Memory B cell (primary cell): ENCODE results near the gene CFAP299.
"Not testable (repeated sequence)": the region's sequence is repeated elsewhere in the genome, so short reads cannot be mapped to it uniquely, and the experiment has no call there.

Source experiments
- ATAC-seq: fragments of 150-1000 bp; cut with Tn5 transposase; 2 replicates; pipeline ENCODE4 v1.10.0; 2021; ENCODE audit warnings: low read depth, mild to moderate bottlenecking, moderate library complexity
- DNase-seq, 2 donors: peaks; one replicate each; pipeline ENCODE4 v3.0.0; 2022; ENCODE audit warnings: low spot score in 2 of 2
- H3K27ac Mint-ChIP-seq: one replicate; pipeline ENCODE4 v1.8.0; 2022; ENCODE audit warnings: mild to moderate bottlenecking, moderate library complexity, mixed read lengths
- H3K27me3 Mint-ChIP-seq: one replicate; pipeline ENCODE4 v1.8.0; 2022; ENCODE audit warnings: mixed read lengths
- H3K36me3 Mint-ChIP-seq: one replicate; pipeline ENCODE4 v1.8.0; 2022; ENCODE audit warnings: mild to moderate bottlenecking, mixed read lengths
- H3K4me1 Mint-ChIP-seq: one replicate; pipeline ENCODE4 v1.8.0; 2022; ENCODE audit warnings: mixed read lengths
- H3K4me3 Mint-ChIP-seq: one replicate; pipeline ENCODE4 v1.8.0; 2022; ENCODE audit warnings: mild to moderate bottlenecking, moderate library complexity, mixed read lengths
- H3K9me3 Mint-ChIP-seq: one replicate; pipeline ENCODE4 v1.8.0; 2022; ENCODE audit warnings: mixed read lengths

CFAP299 gene

DNA sequence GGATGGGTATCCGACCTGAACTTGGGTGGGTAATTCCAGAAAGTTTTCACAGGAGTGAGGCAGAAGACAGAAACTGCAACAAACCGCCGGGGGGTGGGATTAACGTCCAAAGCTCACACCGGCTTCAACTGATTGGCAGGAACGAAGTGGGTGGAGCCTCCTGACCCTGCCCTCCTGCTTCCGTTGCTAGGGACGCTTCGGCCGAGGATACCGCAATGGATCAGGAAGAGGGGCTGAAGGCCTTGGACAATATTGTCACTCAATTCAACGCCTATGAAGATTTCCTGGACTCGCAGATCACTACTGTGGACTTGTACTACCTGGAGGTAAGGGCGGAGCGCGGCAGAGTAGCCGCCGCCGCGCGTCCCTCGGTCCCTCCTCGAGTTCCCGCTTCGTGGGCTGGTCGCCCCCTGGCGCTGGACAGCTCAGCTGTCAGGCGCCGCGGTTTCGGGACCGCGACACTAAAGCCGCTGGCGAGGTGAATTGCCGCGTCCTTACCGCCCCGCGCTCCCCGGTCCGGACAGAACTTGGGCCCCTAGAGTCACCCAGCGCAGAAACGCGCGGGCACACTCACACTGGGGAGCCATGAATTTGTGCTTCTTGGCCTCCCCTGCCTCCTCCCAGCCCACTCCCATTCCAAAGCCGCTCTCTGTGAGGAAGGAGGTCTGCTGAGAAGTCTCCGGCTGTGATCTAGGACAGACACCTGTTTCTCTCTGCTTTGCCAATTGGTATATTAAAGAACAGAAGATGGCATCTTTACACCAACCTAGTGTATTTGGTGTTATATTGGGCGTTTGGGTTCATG lies at the start of gene CFAP299:
Gene CFAP299 (plus strand): TSS at position 177 of the 805 bp plus-strand sequence.
- Mint-ChIP-seq H3K4me3 (peak within 1 kb of the TSS; percentile 90), H3K27ac (no peak within 1 kb of the TSS)
- DNase-seq = peak; percentile 5 to 41

DNA sequence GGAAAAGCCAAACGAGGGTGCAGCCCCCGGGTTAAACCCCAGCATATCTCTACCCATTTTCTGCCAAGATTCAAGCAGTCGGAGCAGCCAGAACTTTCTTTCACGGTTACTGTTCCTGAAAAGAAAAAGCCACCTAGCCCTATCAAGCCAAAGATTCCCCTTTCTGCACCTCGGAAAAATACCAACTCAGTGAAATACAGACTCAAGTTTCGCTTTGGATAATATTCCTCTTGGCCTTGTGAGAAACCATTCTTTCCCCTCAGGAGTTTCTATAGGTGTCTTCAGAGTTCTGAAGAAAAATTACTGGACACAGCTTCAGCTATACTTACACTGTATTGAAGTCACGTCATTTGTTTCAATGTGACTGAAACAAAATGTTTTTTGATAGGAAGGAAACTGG lies 49.1 kb upstream of the CFAP299 start:
- no peaks in the 10 kb centered on the region for H3K36me3 Mint-ChIP-seq
- DNase-seq (no peak), ATAC-seq (no peak)
- no peaks in the 10 kb centered on the region for H3K4me1 Mint-ChIP-seq
- H3K27me3 Mint-ChIP-seq = peaks cover 8% of the 10 kb centered on the region
- no peaks in the 10 kb centered on the region for H3K9me3 Mint-ChIP-seq
- no peak overlapping the region for H3K4me3 Mint-ChIP-seq
- H3K27ac Mint-ChIP-seq = no peak overlapping the region

More for the DNA sequence above, at the start of gene CFAP299:
- peaks cover 6% of the 10 kb centered on the region for H3K27me3 Mint-ChIP-seq
- H3K9me3 Mint-ChIP-seq = no peaks in the 10 kb centered on the region
- H3K4me1 Mint-ChIP-seq = peaks cover 8% of the 10 kb centered on the region
- ATAC-seq = peak; percentile 87
- no peaks in the 10 kb centered on the region for H3K36me3 Mint-ChIP-seq

DNA sequence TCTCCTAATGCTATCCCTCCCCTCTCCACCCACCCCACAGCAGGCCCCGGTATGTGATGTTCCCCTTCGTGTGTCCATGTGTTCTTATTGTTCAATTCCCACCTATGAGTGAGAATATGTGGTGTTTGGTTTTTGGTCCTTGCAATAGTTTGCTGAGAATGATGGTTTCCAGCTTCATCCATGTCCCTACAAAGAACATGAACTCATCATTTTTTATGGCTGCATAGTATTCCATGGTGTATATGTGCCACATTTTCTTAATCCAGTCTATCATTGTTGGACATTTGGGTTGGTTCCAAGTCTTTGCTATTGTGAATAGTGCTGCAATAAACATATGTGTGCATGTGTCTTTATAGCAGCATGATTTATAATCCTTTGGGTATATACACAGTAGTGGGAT lies 44.9 kb upstream of the CFAP299 start:
- not testable (repeated sequence) for H3K4me3 Mint-ChIP-seq, H3K9me3 Mint-ChIP-seq, H3K36me3 Mint-ChIP-seq, DNase-seq, ATAC-seq, H3K4me1 Mint-ChIP-seq, H3K27me3 Mint-ChIP-seq, H3K27ac Mint-ChIP-seq

DNA sequence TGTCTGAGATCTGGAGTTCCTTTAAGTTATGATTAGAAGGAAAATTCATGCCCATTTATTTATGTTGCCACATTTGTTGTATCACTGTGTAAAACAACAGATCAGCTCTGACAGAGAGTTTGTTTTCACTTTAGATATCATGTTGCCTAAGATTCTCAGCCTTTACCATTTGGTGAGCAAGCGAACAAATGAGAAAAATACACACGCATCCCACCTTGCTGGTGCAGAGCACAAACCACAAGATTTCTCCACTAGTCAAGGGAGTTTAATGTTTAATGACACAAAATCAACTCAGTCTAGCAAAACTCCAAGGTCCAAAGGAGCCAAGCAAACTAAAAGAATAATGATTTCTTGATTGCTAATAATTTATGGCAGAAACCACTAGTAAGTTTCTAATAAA lies 41.3 kb upstream of the CFAP299 start:
- no peak overlapping the region for H3K4me3 Mint-ChIP-seq
- H3K27me3 Mint-ChIP-seq = peaks cover 2% of the 10 kb centered on the region
- H3K4me1 Mint-ChIP-seq = no peaks in the 10 kb centered on the region
- H3K36me3 Mint-ChIP-seq = no peaks in the 10 kb centered on the region
- ATAC-seq (no peak), DNase-seq (no peak)
- no peaks in the 10 kb centered on the region for H3K9me3 Mint-ChIP-seq
- no peak overlapping the region for H3K27ac Mint-ChIP-seq

DNA sequence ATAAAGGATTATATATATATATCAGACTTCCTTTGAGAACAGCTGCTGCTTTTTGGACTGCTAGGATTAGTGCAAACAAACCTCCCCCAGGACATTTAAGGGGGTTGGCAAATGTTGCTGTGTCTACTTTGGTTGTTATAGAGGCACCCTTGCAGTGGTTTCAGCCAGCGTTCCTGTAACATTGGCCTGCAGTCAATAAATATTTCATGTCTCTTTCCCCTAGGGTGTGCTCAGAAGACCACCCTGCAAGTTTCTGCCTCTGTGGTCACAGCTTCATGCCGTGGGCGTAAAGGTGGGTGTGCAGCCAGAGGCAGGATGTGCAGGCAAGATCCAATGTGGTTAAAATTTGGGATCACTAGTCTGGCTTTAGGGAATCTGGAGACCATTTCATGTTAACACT lies 40.2 kb upstream of the CFAP299 start:
- no peaks in the 10 kb centered on the region for H3K36me3 Mint-ChIP-seq
- no peak overlapping the region for H3K27ac Mint-ChIP-seq
- H3K4me1 Mint-ChIP-seq = no peaks in the 10 kb centered on the region
- H3K4me3 Mint-ChIP-seq = no peak overlapping the region
- DNase-seq (no peak), ATAC-seq (no peak)
- H3K27me3 Mint-ChIP-seq = peaks cover 2% of the 10 kb centered on the region
- no peaks in the 10 kb centered on the region for H3K9me3 Mint-ChIP-seq

DNA sequence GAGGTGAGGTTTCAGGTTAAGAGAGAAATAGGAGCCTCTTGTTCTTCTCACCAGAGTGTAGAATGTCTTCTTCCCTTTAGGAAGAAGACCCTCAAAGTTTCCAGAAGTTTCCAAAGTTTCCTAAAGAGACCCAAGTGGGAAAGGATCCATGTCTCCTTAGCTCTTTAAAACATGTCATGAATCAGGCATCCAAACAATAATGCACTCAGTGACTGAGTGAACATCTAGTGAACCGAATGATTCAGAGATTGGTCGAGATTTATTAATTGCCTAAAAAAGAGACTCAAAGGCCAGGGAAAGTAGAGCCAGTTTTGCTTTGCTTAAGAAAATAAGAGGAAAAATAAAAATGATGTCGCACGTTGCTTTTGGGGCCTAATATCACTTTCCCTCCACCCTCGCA lies 39.7 kb upstream of the CFAP299 start:
- H3K9me3 Mint-ChIP-seq = no peaks in the 10 kb centered on the region
- ATAC-seq (no peak), DNase-seq (no peak)
- H3K36me3 Mint-ChIP-seq = no peaks in the 10 kb centered on the region
- no peak overlapping the region for H3K4me3 Mint-ChIP-seq
- H3K27ac Mint-ChIP-seq = no peak overlapping the region
- H3K27me3 Mint-ChIP-seq = peaks cover 2% of the 10 kb centered on the region
- H3K4me1 Mint-ChIP-seq = no peaks in the 10 kb centered on the region

DNA sequence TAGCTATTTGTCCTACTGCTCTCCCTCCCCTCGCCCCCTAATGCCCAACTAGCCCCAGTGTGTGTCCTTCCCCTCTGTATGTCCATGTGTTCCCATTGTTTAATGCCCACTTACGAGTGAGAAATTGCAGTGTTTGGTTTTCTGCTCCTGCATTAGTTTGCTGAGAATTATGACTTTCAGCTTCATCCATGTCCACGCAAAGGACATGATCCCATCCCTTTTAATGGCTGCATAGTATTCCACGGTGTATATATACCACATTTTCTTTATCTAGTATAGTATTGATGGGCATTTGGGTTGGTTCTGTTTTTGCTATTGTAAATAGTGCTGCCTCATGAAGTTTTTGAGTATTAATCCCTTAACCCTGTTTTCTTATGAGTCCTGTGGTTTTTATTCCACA lies 33.6 kb upstream of the CFAP299 start:
- H3K4me3 Mint-ChIP-seq = no peak overlapping the region
- H3K27ac Mint-ChIP-seq = no peak overlapping the region
- no peak for DNase-seq
- H3K27me3 Mint-ChIP-seq = peaks cover 2% of the 10 kb centered on the region
- no peak for ATAC-seq
- no peaks in the 10 kb centered on the region for H3K9me3 Mint-ChIP-seq
- no peaks in the 10 kb centered on the region for H3K36me3 Mint-ChIP-seq
- no peaks in the 10 kb centered on the region for H3K4me1 Mint-ChIP-seq

DNA sequence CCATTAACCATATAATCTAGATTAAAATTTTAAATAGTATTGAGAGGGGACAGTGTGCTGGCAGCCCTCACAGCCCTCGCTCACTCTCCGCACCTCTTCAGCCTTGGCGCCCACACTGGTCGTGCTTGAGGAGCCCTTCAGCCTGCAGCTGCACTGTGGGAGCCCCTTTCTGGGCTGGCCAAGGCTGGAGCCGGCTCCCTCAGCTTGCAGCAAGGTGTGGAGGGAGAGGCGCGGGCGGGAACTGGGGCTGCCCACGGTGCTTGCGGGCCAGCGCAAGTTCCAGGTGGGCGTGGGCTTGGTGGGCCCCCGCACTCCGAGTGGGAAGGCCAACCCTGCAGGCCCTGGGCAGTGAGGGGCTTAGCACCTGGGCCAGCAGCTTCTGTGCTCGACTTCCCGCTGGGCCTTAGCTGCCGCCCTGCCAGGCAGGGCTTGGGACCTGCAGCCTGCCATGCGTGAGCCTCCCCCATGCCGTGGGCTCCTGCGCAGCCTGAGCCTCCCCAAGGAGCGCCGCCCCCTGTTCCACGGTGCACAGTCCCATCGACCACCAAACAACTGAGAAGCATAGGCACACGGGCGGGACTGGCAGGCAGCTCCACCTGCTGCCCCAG lies 32.8 kb upstream of the CFAP299 start:
- H3K4me3 Mint-ChIP-seq = no peak overlapping the region
- peaks cover 4% of the 10 kb centered on the region for H3K27me3 Mint-ChIP-seq
- no peaks in the 10 kb centered on the region for H3K9me3 Mint-ChIP-seq
- no peaks in the 10 kb centered on the region for H3K36me3 Mint-ChIP-seq
- no peak for ATAC-seq
- H3K4me1 Mint-ChIP-seq = no peaks in the 10 kb centered on the region
- DNase-seq = no peak
- no peak overlapping the region for H3K27ac Mint-ChIP-seq

DNA sequence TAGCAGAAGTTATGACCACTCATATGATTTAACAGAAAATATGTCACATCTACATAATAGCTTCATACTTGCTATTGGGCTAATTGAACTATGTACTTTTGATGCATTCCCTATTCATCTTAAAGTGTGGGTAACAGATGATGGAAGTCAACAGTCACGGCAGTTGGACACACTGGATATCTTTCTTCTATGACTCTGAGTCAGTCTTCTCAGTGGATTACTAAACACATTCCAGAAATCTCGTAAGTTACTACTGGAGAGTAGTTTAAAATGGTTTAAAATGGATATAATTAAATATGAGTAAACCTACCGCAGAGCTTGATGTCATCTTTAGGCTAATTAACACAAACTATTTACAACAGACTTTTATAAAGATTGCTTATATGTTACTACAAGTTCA lies 30.1 kb upstream of the CFAP299 start:
- H3K36me3 Mint-ChIP-seq = no peaks in the 10 kb centered on the region
- H3K27me3 Mint-ChIP-seq = peaks cover 5% of the 10 kb centered on the region
- no peaks in the 10 kb centered on the region for H3K4me1 Mint-ChIP-seq
- H3K4me3 Mint-ChIP-seq = no peak overlapping the region
- ATAC-seq (no peak), DNase-seq (no peak)
- no peaks in the 10 kb centered on the region for H3K9me3 Mint-ChIP-seq
- H3K27ac Mint-ChIP-seq = no peak overlapping the region

DNA sequence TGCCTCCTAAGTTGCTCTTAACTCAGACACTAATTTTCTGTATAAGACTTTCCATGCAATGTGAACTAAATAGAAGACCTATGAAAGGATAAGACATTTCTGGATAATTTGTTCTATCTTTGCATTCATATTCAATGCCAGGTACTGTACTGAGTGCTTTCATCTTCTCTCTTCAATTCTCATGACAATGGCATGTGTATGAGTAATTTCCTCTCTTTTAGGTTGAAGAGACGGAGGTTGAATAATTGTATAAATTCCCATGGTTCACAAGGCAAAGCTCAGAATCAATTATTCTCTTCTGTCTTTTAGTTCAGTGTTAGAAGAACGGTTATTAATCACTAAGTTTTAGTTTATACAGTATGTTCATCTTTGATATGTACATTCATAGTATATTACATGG lies 29.3 kb upstream of the CFAP299 start:
- Mint-ChIP-seq H3K9me3 (no peaks in the 10 kb centered on the region), H3K27ac (no peak overlapping the region), H3K36me3 (no peaks in the 10 kb centered on the region), H3K27me3 (peaks cover 3% of the 10 kb centered on the region), H3K4me1 (no peaks in the 10 kb centered on the region), H3K4me3 (no peak overlapping the region)
- no peak for DNase-seq
- no peak for ATAC-seq

DNA sequence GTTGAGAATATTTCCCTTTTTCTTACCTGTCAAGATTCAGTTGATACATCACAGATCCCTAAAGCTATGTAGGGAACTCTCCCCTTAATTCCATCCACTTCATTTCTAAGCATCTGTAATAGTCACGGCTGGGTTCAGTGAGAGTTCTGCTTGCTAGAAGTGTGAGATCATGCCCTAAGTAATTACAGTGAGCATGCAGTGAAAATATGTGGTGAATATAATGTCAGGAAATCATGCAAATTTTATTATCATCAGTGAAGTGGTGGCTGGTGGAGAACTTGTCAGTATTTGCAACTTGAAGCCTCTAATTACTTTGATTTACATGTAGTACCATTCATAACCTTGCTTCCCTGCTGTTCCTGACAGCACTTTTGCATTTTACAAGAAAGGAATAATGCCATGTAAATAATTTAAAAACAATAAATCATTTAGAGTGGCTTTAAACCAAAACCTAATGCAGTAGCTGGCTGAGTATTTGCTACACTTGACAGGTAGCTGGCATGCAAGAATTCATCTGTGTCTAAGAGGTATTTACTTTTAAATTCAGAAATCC lies 28.3 kb upstream of the CFAP299 start:
- H3K36me3 Mint-ChIP-seq = no peaks in the 10 kb centered on the region
- DNase-seq (no peak), ATAC-seq (no peak)
- H3K4me1 Mint-ChIP-seq = no peaks in the 10 kb centered on the region
- H3K27ac Mint-ChIP-seq = no peak overlapping the region
- H3K27me3 Mint-ChIP-seq = peaks cover 3% of the 10 kb centered on the region
- H3K4me3 Mint-ChIP-seq = no peak overlapping the region
- no peaks in the 10 kb centered on the region for H3K9me3 Mint-ChIP-seq

DNA sequence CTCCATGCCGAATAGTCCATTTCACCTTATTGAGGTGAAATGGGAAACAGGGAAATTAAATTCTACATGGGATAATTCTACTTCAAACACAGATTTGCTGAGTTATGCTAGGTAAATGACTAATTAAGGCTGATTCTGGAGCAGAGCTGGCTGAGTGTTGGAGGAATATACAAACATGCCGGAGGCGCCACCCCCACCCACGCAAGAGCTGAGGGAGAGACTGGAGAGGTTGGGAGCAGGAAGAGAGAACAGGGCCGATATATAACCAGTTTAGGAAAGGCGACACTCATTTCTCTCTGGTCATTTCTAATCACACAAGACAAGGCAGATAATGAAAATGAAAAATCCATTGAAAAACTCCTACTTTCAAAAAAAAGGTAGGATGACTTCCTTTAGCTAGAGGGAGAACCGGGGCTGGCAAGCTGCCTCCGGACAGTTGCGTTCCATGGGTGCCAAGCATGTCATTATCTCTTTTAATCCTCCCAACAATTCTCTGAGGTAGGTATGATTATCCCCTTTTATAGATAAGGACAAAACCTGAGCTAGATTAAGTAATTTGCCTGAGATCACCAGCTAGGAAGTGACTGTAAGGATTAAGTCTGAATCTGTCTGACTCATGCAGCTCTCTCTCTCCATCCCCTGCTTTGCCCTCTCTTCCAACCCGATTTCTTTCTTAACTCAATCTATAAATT lies 27.6 kb upstream of the CFAP299 start:
- peaks cover 3% of the 10 kb centered on the region for H3K27me3 Mint-ChIP-seq
- no peaks in the 10 kb centered on the region for H3K36me3 Mint-ChIP-seq
- no peaks in the 10 kb centered on the region for H3K4me1 Mint-ChIP-seq
- DNase-seq (no peak), ATAC-seq (no peak)
- no peaks in the 10 kb centered on the region for H3K9me3 Mint-ChIP-seq
- no peak overlapping the region for H3K27ac Mint-ChIP-seq
- no peak overlapping the region for H3K4me3 Mint-ChIP-seq

DNA sequence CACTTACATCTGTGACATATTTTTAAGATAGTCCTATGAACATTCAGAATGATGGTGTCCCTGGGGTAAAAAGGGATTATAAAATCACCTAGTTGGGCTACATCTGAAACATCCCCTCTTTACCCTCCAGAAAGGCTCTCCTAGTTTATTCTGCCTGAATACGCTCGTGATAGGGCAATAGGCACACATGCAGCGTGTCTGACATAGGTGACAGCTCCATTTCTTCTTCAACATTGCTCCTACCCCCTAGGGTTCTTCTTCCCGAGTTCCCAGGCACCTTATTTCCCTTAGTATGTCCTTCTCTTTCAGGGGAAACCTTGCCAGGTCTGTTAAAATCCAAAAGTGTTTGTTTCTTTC lies 27.1 kb upstream of the CFAP299 start:
- no peak overlapping the region for H3K27ac Mint-ChIP-seq
- no peaks in the 10 kb centered on the region for H3K36me3 Mint-ChIP-seq
- DNase-seq (no peak), ATAC-seq (no peak)
- H3K9me3 Mint-ChIP-seq = no peaks in the 10 kb centered on the region
- H3K4me3 Mint-ChIP-seq = no peak overlapping the region
- peaks cover 3% of the 10 kb centered on the region for H3K27me3 Mint-ChIP-seq
- no peaks in the 10 kb centered on the region for H3K4me1 Mint-ChIP-seq

DNA sequence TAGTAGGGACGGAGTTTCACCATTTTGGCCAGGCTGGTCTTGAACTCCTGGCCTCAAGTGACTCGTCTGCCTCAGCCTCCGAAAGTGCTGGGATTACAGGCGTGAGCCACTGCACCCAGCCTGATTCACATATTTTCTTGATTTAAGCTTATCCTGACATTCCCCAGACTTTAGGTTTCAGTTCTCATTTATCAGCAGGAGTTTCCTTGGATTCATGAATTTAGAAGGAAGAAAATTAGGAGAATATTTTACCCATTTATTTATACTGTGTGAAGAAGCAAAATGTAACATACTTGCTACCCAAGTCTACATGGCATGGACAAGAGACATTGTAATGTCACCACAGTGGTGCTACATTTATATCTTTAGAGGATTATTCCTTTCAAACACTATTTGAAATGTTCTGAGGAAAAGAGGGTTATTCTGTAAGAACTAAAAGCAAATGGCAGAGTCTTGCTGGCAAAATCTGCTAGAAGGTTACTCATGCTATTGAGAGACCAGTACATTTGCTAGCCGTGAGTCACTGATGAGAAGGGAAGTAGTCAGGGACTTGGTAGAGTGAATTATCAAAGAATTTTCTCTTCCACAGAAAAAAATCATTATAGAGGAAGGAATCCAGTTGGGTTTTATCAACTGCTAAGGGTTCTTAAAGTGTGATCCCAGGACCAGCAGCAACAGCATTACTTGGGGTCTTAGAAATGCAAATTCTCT lies 26.1 kb upstream of the CFAP299 start:
- H3K36me3 Mint-ChIP-seq = no peaks in the 10 kb centered on the region
- H3K27me3 Mint-ChIP-seq = peaks cover 3% of the 10 kb centered on the region
- H3K27ac Mint-ChIP-seq = no peak overlapping the region
- H3K9me3 Mint-ChIP-seq = no peaks in the 10 kb centered on the region
- ATAC-seq (no peak), DNase-seq (no peak)
- H3K4me3 Mint-ChIP-seq = no peak overlapping the region
- H3K4me1 Mint-ChIP-seq = no peaks in the 10 kb centered on the region
